Measurements from ENCODE around the gene DEFB118. TPM values are rescaled to one million over a fixed set of nuclear protein-coding genes. Genes with fewer than 3 reads are reported as not detected.

The DEFB118 gene
- polyA plus RNA-seq, 1 donor from 2014 or later: not detected

- no peak overlapping the region for H3K9ac ChIP-seq (ENCODE audit: low read length)
- peaks cover 6% of the 10 kb centered on the region for H3K9me3 ChIP-seq (ENCODE audit: low read length)
Observed at GRCh38 chr20:31394900-31395299, 26.5 kb downstream of the DEFB118 start.

GRCh38 chr20:31403886-31404285, 35.5 kb downstream of the DEFB118 start:
- Histone ChIP-seq H2AFZ (ENCODE audit: low read depth, low read length) (no peak overlapping the region), H3K9ac (ENCODE audit: low read length) (no peak overlapping the region), H3K4me2 (ENCODE audit: low read length) (no peak overlapping the region), H3K79me2 (replicated peaks; ENCODE audit: insufficient read depth, low read length) (no peaks in the 10 kb centered on the region), H3K9me3 (ENCODE audit: low read length) (peaks cover 8% of the 10 kb centered on the region), H3K36me3 (ENCODE audit: insufficient read depth, low read length) (no peaks in the 10 kb centered on the region), H4K20me1 (ENCODE audit: insufficient read depth) (no peaks in the 10 kb centered on the region), H3K4me3 (ENCODE audit: low read length) (no peak overlapping the region), H3K9me2 (ENCODE audit: insufficient read depth, low read length) (no peaks in the 10 kb centered on the region), H3K27me3 (ENCODE audit: insufficient read depth, low read depth, low read length) (no peaks in the 10 kb centered on the region), H3K27ac (ENCODE audit: low read length) (no peak overlapping the region), H3F3A (ENCODE audit: insufficient read depth, low read length, poor library complexity, severe bottlenecking) (no peaks in the 10 kb centered on the region)
- TF ChIP-seq EZH2 (IDR thresholded peaks at IDR 0.05; ENCODE audit: borderline replicate concordance, insufficient read depth, low read length, poor library complexity, severe bottlenecking) (no peak), EP300 (conservative IDR thresholded peaks at IDR 0.05; ENCODE audit: poor library complexity, severe bottlenecking) (no peak)

More at GRCh38 chr20:31394900-31395299, 26.5 kb downstream of the DEFB118 start:
- H3K36me3 ChIP-seq (ENCODE audit: insufficient read depth, low read length): no peaks in the 10 kb centered on the region
- H3K27ac ChIP-seq (ENCODE audit: low read length): no peak overlapping the region
- H3K4me2 ChIP-seq (ENCODE audit: low read length): no peak overlapping the region
- H3K27me3 ChIP-seq (ENCODE audit: insufficient read depth, low read depth, low read length): no peaks in the 10 kb centered on the region
- TF ChIP-seq EZH2 (IDR thresholded peaks at IDR 0.05; ENCODE audit: borderline replicate concordance, insufficient read depth, low read length, poor library complexity, severe bottlenecking) (no peak), CTCF (IDR thresholded peaks at IDR 0.05; ENCODE audit: poor library complexity, severe bottlenecking) (no peak), SMC3 (conservative IDR thresholded peaks at IDR 0.05; ENCODE audit: poor library complexity) (no peak), TAF1 (IDR thresholded peaks at IDR 0.05; ENCODE audit: low read depth) (no peak), RAD21 (conservative IDR thresholded peaks at IDR 0.05) (no peak), REST (IDR thresholded peaks at IDR 0.05; ENCODE audit: borderline replicate concordance) (no peak), POLR2AphosphoS5 (IDR thresholded peaks at IDR 0.05) (no peak), MXI1 (conservative IDR thresholded peaks at IDR 0.05; ENCODE audit: poor library complexity, severe bottlenecking) (no peak)
- no peak overlapping the region for H2AFZ ChIP-seq (ENCODE audit: low read depth, low read length)
- no peaks in the 10 kb centered on the region for H3F3A ChIP-seq (ENCODE audit: insufficient read depth, low read length, poor library complexity, severe bottlenecking)
- H3K9me2 ChIP-seq (ENCODE audit: insufficient read depth, low read length): no peaks in the 10 kb centered on the region
- no peaks in the 10 kb centered on the region for H4K20me1 ChIP-seq (ENCODE audit: insufficient read depth)
- no peaks in the 10 kb centered on the region for H3K79me2 ChIP-seq (replicated peaks; ENCODE audit: insufficient read depth, low read length)
- no peak overlapping the region for H3K4me3 ChIP-seq (ENCODE audit: low read length)

- no peaks in the 10 kb centered on the region for H3F3A ChIP-seq (ENCODE audit: insufficient read depth, low read length, poor library complexity, severe bottlenecking)
Observed at GRCh38 chr20:31406115-31406514, 37.7 kb downstream of the DEFB118 start, which contains the start of gene DEFB121. Gene DEFB121 (minus strand): TSS chr20:31406215. CDS start chr20:31406152, 63 bp downstream.

More at GRCh38 chr20:31406115-31406514, 37.7 kb downstream of the DEFB118 start, which contains the start of gene DEFB121:
- Histone ChIP-seq H3K27ac (ENCODE audit: low read length) (no peak within 1 kb of the TSS), H3K79me2 (replicated peaks; ENCODE audit: insufficient read depth, low read length) (no peaks in the 10 kb centered on the region), H3K9ac (ENCODE audit: low read length) (no peak within 1 kb of the TSS), H3K9me3 (ENCODE audit: low read length) (peaks cover 8% of the 10 kb centered on the region), H3K4me2 (ENCODE audit: low read length) (no peak within 1 kb of the TSS), H3K4me3 (ENCODE audit: low read length) (no peak within 1 kb of the TSS), H3K27me3 (ENCODE audit: insufficient read depth, low read depth, low read length) (no peaks in the 10 kb centered on the region), H4K20me1 (ENCODE audit: insufficient read depth) (no peaks in the 10 kb centered on the region), H2AFZ (ENCODE audit: low read depth, low read length) (no peak within 1 kb of the TSS), H3K36me3 (ENCODE audit: insufficient read depth, low read length) (no peaks in the 10 kb centered on the region), H3K9me2 (ENCODE audit: insufficient read depth, low read length) (no peaks in the 10 kb centered on the region)
- TF ChIP-seq MXI1 (conservative IDR thresholded peaks at IDR 0.05; ENCODE audit: poor library complexity, severe bottlenecking) (no peak), RAD21 (conservative IDR thresholded peaks at IDR 0.05) (no peak), POLR2AphosphoS5 (IDR thresholded peaks at IDR 0.05) (no peak), REST (IDR thresholded peaks at IDR 0.05; ENCODE audit: borderline replicate concordance) (no peak), EP300 (conservative IDR thresholded peaks at IDR 0.05; ENCODE audit: poor library complexity, severe bottlenecking) (no peak), TAF1 (IDR thresholded peaks at IDR 0.05; ENCODE audit: low read depth) (no peak), CTCF (IDR thresholded peaks at IDR 0.05; ENCODE audit: poor library complexity, severe bottlenecking) (no peak), EZH2 (IDR thresholded peaks at IDR 0.05; ENCODE audit: borderline replicate concordance, insufficient read depth, low read length, poor library complexity, severe bottlenecking) (no peak), SMC3 (conservative IDR thresholded peaks at IDR 0.05; ENCODE audit: poor library complexity) (no peak)

Measured in neural cell (in vitro differentiated cells).